Measurements from ENCODE around the gene CSTF2T. TPM values are rescaled to one million over a fixed set of nuclear protein-coding genes. Genes with fewer than 3 reads are reported as not detected.

Gene CSTF2T
- 10 to 100 TPM; 27.9 to 29.5 TPM for total RNA-seq

GRCh38 chr10:51699475-51700227, at the start of gene CSTF2T:
Gene CSTF2T, minus strand, starts transcription at chr10:51699595. Its CDS starts 46 bp downstream, at chr10:51699549.
- peaks cover 38% of the 10 kb centered on the region for H3K36me3 Mint-ChIP-seq
- peaks cover 39% of the 10 kb centered on the region for H3K4me1 Mint-ChIP-seq
- H3K9me3 Mint-ChIP-seq = no peaks in the 10 kb centered on the region

GRCh38 chr10:51748959-51749358, 49.6 kb upstream of the CSTF2T start:
- DNase-seq = no peak
- no peaks in the 10 kb centered on the region for H3K27me3 Mint-ChIP-seq
- H3K27ac Mint-ChIP-seq = no peak overlapping the region
- H3K4me1 Mint-ChIP-seq = no peaks in the 10 kb centered on the region
- H3K36me3 Mint-ChIP-seq = no peaks in the 10 kb centered on the region
- no peaks in the 10 kb centered on the region for H3K9me3 Mint-ChIP-seq
- H3K4me3 Mint-ChIP-seq = no peak overlapping the region

More at GRCh38 chr10:51699475-51700227, at the start of gene CSTF2T:
- Mint-ChIP-seq H3K27ac (peak within 1 kb of the TSS; percentile 100), H3K4me3 (peak within 1 kb of the TSS; percentile 99), H3K27me3 (peaks cover 4% of the 10 kb centered on the region)
- peak; percentile 84 for DNase-seq

GRCh38 chr10:51747216-51747615, 47.8 kb upstream of the CSTF2T start:
- DNase-seq = no peak
- Mint-ChIP-seq H3K9me3 (no peaks in the 10 kb centered on the region), H3K27me3 (no peaks in the 10 kb centered on the region), H3K27ac (no peak overlapping the region), H3K36me3 (no peaks in the 10 kb centered on the region), H3K4me1 (no peaks in the 10 kb centered on the region), H3K4me3 (no peak overlapping the region)

GRCh38 chr10:51745397-51745796, 46.0 kb upstream of the CSTF2T start:
- Mint-ChIP-seq H3K36me3 (no peaks in the 10 kb centered on the region), H3K4me1 (no peaks in the 10 kb centered on the region), H3K9me3 (no peaks in the 10 kb centered on the region), H3K27me3 (no peaks in the 10 kb centered on the region), H3K4me3 (no peak overlapping the region), H3K27ac (no peak overlapping the region)
- no peak for DNase-seq

GRCh38 chr10:51744235-51745000, 45.0 kb upstream of the CSTF2T start:
- Mint-ChIP-seq H3K9me3 (no peaks in the 10 kb centered on the region), H3K27me3 (no peaks in the 10 kb centered on the region), H3K36me3 (no peaks in the 10 kb centered on the region), H3K4me1 (no peaks in the 10 kb centered on the region), H3K4me3 (no peak overlapping the region), H3K27ac (no peak overlapping the region)
- DNase-seq = no peak

GRCh38 chr10:51743146-51743545, 43.8 kb upstream of the CSTF2T start:
- no peaks in the 10 kb centered on the region for H3K4me1 Mint-ChIP-seq
- H3K27ac Mint-ChIP-seq = no peak overlapping the region
- no peak overlapping the region for H3K4me3 Mint-ChIP-seq
- peaks cover 7% of the 10 kb centered on the region for H3K27me3 Mint-ChIP-seq
- no peaks in the 10 kb centered on the region for H3K36me3 Mint-ChIP-seq
- no peak for DNase-seq
- no peaks in the 10 kb centered on the region for H3K9me3 Mint-ChIP-seq

GRCh38 chr10:51733057-51733456, 33.7 kb upstream of the CSTF2T start:
- no peak overlapping the region for H3K27ac Mint-ChIP-seq
- DNase-seq = no peak
- no peaks in the 10 kb centered on the region for H3K36me3 Mint-ChIP-seq
- H3K4me1 Mint-ChIP-seq = no peaks in the 10 kb centered on the region
- H3K4me3 Mint-ChIP-seq = no peak overlapping the region
- H3K27me3 Mint-ChIP-seq = no peaks in the 10 kb centered on the region
- H3K9me3 Mint-ChIP-seq = no peaks in the 10 kb centered on the region

- Mint-ChIP-seq H3K9me3 (no peaks in the 10 kb centered on the region), H3K36me3 (no peaks in the 10 kb centered on the region)
- DNase-seq = no peak
Measured at GRCh38 chr10:51729822-51730555, 30.6 kb upstream of the CSTF2T start.

GRCh38 chr10:51724038-51724437, 24.6 kb upstream of the CSTF2T start:
- DNase-seq = no peak
- Mint-ChIP-seq H3K4me1 (no peaks in the 10 kb centered on the region), H3K36me3 (no peaks in the 10 kb centered on the region), H3K9me3 (peaks cover 2% of the 10 kb centered on the region), H3K4me3 (no peak overlapping the region), H3K27ac (no peak overlapping the region), H3K27me3 (no peaks in the 10 kb centered on the region)

More at GRCh38 chr10:51729822-51730555, 30.6 kb upstream of the CSTF2T start:
- no peaks in the 10 kb centered on the region for H3K4me1 Mint-ChIP-seq
- H3K27me3 Mint-ChIP-seq = no peaks in the 10 kb centered on the region
- H3K4me3 Mint-ChIP-seq = no peak overlapping the region
- H3K27ac Mint-ChIP-seq = no peak overlapping the region

GRCh38 chr10:51718804-51719291, 19.5 kb upstream of the CSTF2T start:
- no peak overlapping the region for H3K27ac Mint-ChIP-seq
- H3K4me1 Mint-ChIP-seq = no peaks in the 10 kb centered on the region
- H3K9me3 Mint-ChIP-seq = peaks cover 2% of the 10 kb centered on the region
- no peak for DNase-seq
- no peaks in the 10 kb centered on the region for H3K27me3 Mint-ChIP-seq
- no peaks in the 10 kb centered on the region for H3K36me3 Mint-ChIP-seq
- no peak overlapping the region for H3K4me3 Mint-ChIP-seq

- DNase-seq = no peak
- H3K4me3 Mint-ChIP-seq = no peak overlapping the region
- H3K27ac Mint-ChIP-seq = no peak overlapping the region
- H3K27me3 Mint-ChIP-seq = no peaks in the 10 kb centered on the region
- no peaks in the 10 kb centered on the region for H3K4me1 Mint-ChIP-seq
- H3K9me3 Mint-ChIP-seq = no peaks in the 10 kb centered on the region
- no peaks in the 10 kb centered on the region for H3K36me3 Mint-ChIP-seq
Measured at GRCh38 chr10:51716981-51717380, 17.6 kb upstream of the CSTF2T start.

GRCh38 chr10:51711519-51711891, 12.1 kb upstream of the CSTF2T start:
- DNase-seq = no peak
- H3K4me3 Mint-ChIP-seq = no peak overlapping the region
- no peaks in the 10 kb centered on the region for H3K27me3 Mint-ChIP-seq
- H3K27ac Mint-ChIP-seq = no peak overlapping the region
- peaks cover 18% of the 10 kb centered on the region for H3K4me1 Mint-ChIP-seq
- peaks cover 4% of the 10 kb centered on the region for H3K9me3 Mint-ChIP-seq
- H3K36me3 Mint-ChIP-seq = no peaks in the 10 kb centered on the region

GRCh38 chr10:51709324-51709972, 10.1 kb upstream of the CSTF2T start:
- Mint-ChIP-seq H3K27me3 (no peaks in the 10 kb centered on the region), H3K27ac (no peak overlapping the region), H3K4me1 (peaks cover 18% of the 10 kb centered on the region), H3K36me3 (no peaks in the 10 kb centered on the region), H3K9me3 (peaks cover 4% of the 10 kb centered on the region), H3K4me3 (no peak overlapping the region)
- no peak for DNase-seq

- peaks cover 18% of the 10 kb centered on the region for H3K4me1 Mint-ChIP-seq
- peak overlapping the region; percentile 73 for H3K27ac Mint-ChIP-seq
- peaks cover under 1% of the 10 kb centered on the region for H3K27me3 Mint-ChIP-seq
- no peak for DNase-seq
- H3K4me3 Mint-ChIP-seq = no peak overlapping the region
- peaks cover 4% of the 10 kb centered on the region for H3K9me3 Mint-ChIP-seq
- no peaks in the 10 kb centered on the region for H3K36me3 Mint-ChIP-seq
Measured at GRCh38 chr10:51708609-51709008, 9.2 kb upstream of the CSTF2T start.

Data from activated naive CD8-positive, alpha-beta T cell treated with anti-CD3 and anti-CD28 coated beads for 36 hours (primary cell).